Gastrocnemius medialis (tissue), 4 donors: ENCODE data around the gene DUSP2.

ENCODE experiments used
- CTCF ChIP-seq, 5 experiments: fragments of 450-650 bp in 3 of 5; fragments of 200-600 bp in 2 of 5; sonication (generic) in 2 of 5; IDR thresholded peaks in 4 of 5; conservative IDR thresholded peaks in 1 of 5; 1 replicate in 4 of 5; 2 replicates in 1 of 5; pipeline ENCODE4 v1.5.1; 2016 to 2019; ENCODE audit warnings: antibody characterized with exemption in 5 of 5, mild to moderate bottlenecking in 3 of 5, moderate library complexity in 3 of 5
- POLR2A ChIP-seq, 2 donors: fragments of 450-650 bp; IDR thresholded peaks; one replicate each; pipeline ENCODE4 v1.6.1; 2017; ENCODE audit warnings: antibody characterized with exemption in 2 of 2, mild to moderate bottlenecking in 2 of 2, moderate library complexity in 2 of 2

GRCh38 chr2:96154506-96155380, 9.5 kb upstream of the DUSP2 start:
- no peak for TF ChIP-seq CTCF (IDR thresholded peaks at IDR 0.05 in 4 of 5, conservative IDR thresholded peaks at IDR 0.05 in 1 of 5)
- TF ChIP-seq POLR2A (IDR thresholded peaks at IDR 0.05): no peak
